ENCODE results near the gene OR51E2. TPM values are rescaled to one million over a fixed set of nuclear protein-coding genes. Genes with fewer than 3 reads are reported as not detected.
A peak's percentile ranks its signal among the peaks of the same experiment; 100 is the strongest.

The OR51E2 gene
- total and polyA plus RNA-seq, 2 of the 8 experiments (the other 6 are each of a cell fraction or from before 2014, with no cell fraction given), result not detected

GRCh38 chr11:4636962-4637661 lies 60.5 kb downstream of the OR51E2 start, which contains the start of gene OR51D1 (continued):
- TF ChIP-seq CHD7 (IDR thresholded peaks at IDR 0.05; ENCODE audit: insufficient replicate concordance, low read length) (no peak), YY1 (IDR thresholded peaks at IDR 0.05; ENCODE audit: low read depth, low read length) (0 out of 2 replicates have a peak, but pooled peaks have one; percentile 18), POLR2A (IDR thresholded peaks at IDR 0.05; ENCODE audit: control extremely low read depth in 1 of 2, low read depth in 2 of 2, low read length in 2 of 2) (no peak), POLR2AphosphoS5 (IDR thresholded peaks at IDR 0.05; ENCODE audit: low read depth, low read length) (no peak), ASH2L (IDR thresholded peaks at IDR 0.05; ENCODE audit: low read length) (no peak), CTBP2 (IDR thresholded peaks at IDR 0.05; ENCODE audit: borderline replicate concordance, insufficient read depth, insufficient read length, low read length) (no peak), SIX5 (IDR thresholded peaks at IDR 0.05; ENCODE audit: low read depth, low read length) (no peak)
